PC-3 (cell line): ENCODE measurements around the gene C6orf136. TPM values are rescaled to one million over a fixed set of nuclear protein-coding genes. Genes with fewer than 3 reads are reported as not detected.

Experiments
- ATAC-seq: fragments of 200-7000 bp; cut with Tn5 transposase; 2 replicates; pipeline ENCODE4 v1.9.1; 2020; ENCODE audit warnings: mild to moderate bottlenecking, moderate library complexity
- BruUV-seq: library from RNA; stranded (reverse); fragments of 400-500 nt; replicated peaks from 2 replicates; lab custom pipeline; 2021; lab: Mats Ljungman, UMichigan
- CTCF ChIA-PET: fragments of 300-600 bp; sonication (Branson Sonifier 250); formaldehyde crosslinking; loops from one replicate; lab custom pipeline; 2022; ENCODE audit warnings: antibody characterized with exemption; lab: Charles Lee
- POLR2A ChIA-PET: fragments of 300-600 bp; sonication (Branson Sonifier 250); formaldehyde crosslinking; loops from one replicate; lab custom pipeline; 2022; ENCODE audit warnings: antibody characterized with exemption; ENCODE audit not compliant: unreplicated experiment; lab: Charles Lee
- DNase-seq: peaks from one replicate; pipeline ENCODE4 v3.0.0-alpha.2; 2015
- H2AFZ ChIP-seq: fragments of 300-600 bp; sonication (generic); 2 replicates; pipeline ENCODE4 v1.6.0; 2016; ENCODE audit warnings: antibody characterized with exemption, low read length
- H3F3A ChIP-seq: fragments of 300-600 bp; sonication (generic); one replicate; pipeline ENCODE4 v1.6.0; 2017; ENCODE audit warnings: antibody characterized with exemption, low read length, control low read depth, mild to moderate bottlenecking; ENCODE audit not compliant: unreplicated experiment
- H3K27ac ChIP-seq: fragments of 300-600 bp; sonication (generic); 2 replicates; pipeline ENCODE4 v1.5.1; 2016; ENCODE audit warnings: mild to moderate bottlenecking, low read length
- H3K27me3 ChIP-seq: fragments of 300-600 bp; sonication (generic); 2 replicates; pipeline ENCODE4 v1.6.1; 2016; ENCODE audit warnings: low read length, mixed read lengths
- H3K36me3 ChIP-seq: fragments of 300-600 bp; sonication (generic); 2 replicates; pipeline ENCODE4 v1.6.1; 2016; ENCODE audit warnings: low read depth, mixed run types, low read length, mixed read lengths
- H3K4me1 ChIP-seq: fragments of 300-600 bp; sonication (generic); 2 replicates; pipeline ENCODE4 v1.5.1; 2016; ENCODE audit warnings: low read length; ENCODE audit not compliant: insufficient read depth
- H3K4me2 ChIP-seq: fragments of 300-600 bp; sonication (generic); 2 replicates; pipeline ENCODE4 v1.6.0; 2016; ENCODE audit warnings: low read length
- H3K4me3 ChIP-seq: fragments of 300-600 bp; sonication (generic); 2 replicates; pipeline ENCODE4 v1.5.1; 2016; ENCODE audit warnings: mild to moderate bottlenecking, low read length, mixed read lengths
- H3K79me2 ChIP-seq: fragments of 300-600 bp; sonication (generic); 2 replicates; pipeline ENCODE4 v1.6.1; 2017; ENCODE audit warnings: low read length, mixed read lengths
- H3K9ac ChIP-seq: fragments of 300-600 bp; sonication (generic); 2 replicates; pipeline ENCODE4 v1.6.0; 2016; ENCODE audit warnings: mild to moderate bottlenecking, low read length
- H3K9me2 ChIP-seq: fragments of 300-600 bp; sonication (generic); replicated peaks from 2 replicates; pipeline ENCODE4 v1.6.1; 2016; ENCODE audit warnings: mixed run types, low read length, mixed read lengths
- H3K9me3 ChIP-seq: fragments of 300-600 bp; sonication (generic); 2 replicates; pipeline ENCODE4 v1.6.1; 2016; ENCODE audit warnings: low read length, mixed read lengths
- H4K20me1 ChIP-seq: fragments of 300-600 bp; sonication (generic); 2 replicates; pipeline ENCODE4 v1.6.1; 2016; ENCODE audit warnings: low read length, mixed read lengths
- CTCF ChIP-seq: fragments of 300-600 bp; sonication (generic); conservative IDR thresholded peaks from 2 replicates; pipeline ENCODE4 v1.5.1; 2017; ENCODE audit warnings: antibody characterized with exemption, low read depth, mild to moderate bottlenecking, low read length
- EZH2 ChIP-seq: fragments of 300-600 bp; sonication (generic); IDR thresholded peaks from one replicate; pipeline ENCODE4 v1.6.1; 2017; ENCODE audit warnings: antibody characterized with exemption, mild to moderate bottlenecking, low read length; ENCODE audit not compliant: unreplicated experiment
- EZH2phosphoT487 ChIP-seq: fragments of 300-600 bp; sonication (generic); IDR thresholded peaks from 2 replicates; pipeline ENCODE4 v1.6.1; 2018; ENCODE audit warnings: mild to moderate bottlenecking, antibody characterized with exemption, low read length, borderline replicate concordance
- intact Hi-C: fragments of 100-400 bp; cut with micrococcal nuclease; formaldehyde crosslinking; loops from 2 replicates; pipeline ENCODE4 v1.9.0; 2023
- total RNA-seq: library from RNA; depleted of rRNA; stranded (reverse); fragments of >200 nt; gene quantifications from 2 replicates; pipeline ENCODE4 v1.2.3, GENCODE V29; 2014

Gene C6orf136
- total RNA-seq, 1 experiment from 2014 or later: 18.7 TPM

- peak within 1 kb of the TSS; percentile 74 for H3K9ac ChIP-seq
- ChIA-PET POLR2A (interaction anchor here (0.6 to 1.0 kb wide), 3 partner anchors 26 to 53 kb away, joined by 5 to 16 read pairs (median 6); partner anchors contain the start of genes FLOT1 and MDC1), CTCF (interaction anchor here (1.0 kb wide), 1 partner anchor 27 kb away, joined by 3 read pairs; the partner anchor contains the start of gene MDC1)
- H3K9me3 ChIP-seq: no peaks in the 10 kb centered on the region
- peak; percentile 88 for DNase-seq
- peak within 1 kb of the TSS; percentile 47 for H3K27ac ChIP-seq
- H3K9me2 ChIP-seq: no peaks in the 10 kb centered on the region
- no peaks in the 10 kb centered on the region for H3K36me3 ChIP-seq
- no TSS peak for BruUV-seq
- H3K4me3 ChIP-seq: peak within 1 kb of the TSS; percentile 81
- peak within 1 kb of the TSS; percentile 91 for H2AFZ ChIP-seq
- H4K20me1 ChIP-seq: no peaks in the 10 kb centered on the region
- TF ChIP-seq CTCF (no peak), EZH2phosphoT487 (no peak), EZH2 (no peak)
- peak; percentile 39 for ATAC-seq
- H3K27me3 ChIP-seq: no peaks in the 10 kb centered on the region
- intact Hi-C loops: no loop called here
- H3K4me1 ChIP-seq: peaks cover 47% of the 10 kb centered on the region
- peak within 1 kb of the TSS; percentile 90 for H3K4me2 ChIP-seq
- H3F3A ChIP-seq: no peaks in the 10 kb centered on the region
- H3K79me2 ChIP-seq: peaks cover 41% of the 10 kb centered on the region
Observed at GRCh38 chr6:30690403-30691207, 43.7 kb downstream of the C6orf136 start, which contains the start of gene NRM. NRM (minus strand) TSS chr6:30690984; CDS start chr6:30690974, 10 bp downstream.

GRCh38 chr6:30691208-30691847, 44.4 kb downstream of the C6orf136 start:
- H3K79me2 ChIP-seq: peaks cover 33% of the 10 kb centered on the region
- TF ChIP-seq EZH2: no peak
- no peak for TF ChIP-seq CTCF
- TF ChIP-seq EZH2phosphoT487: no peak
- H3K27ac ChIP-seq: peak overlapping the region; percentile 29; the same call in 1 of the 2 replicates
- H3K9me2 ChIP-seq: no peaks in the 10 kb centered on the region
- peak overlapping the region; percentile 81 for H3K4me3 ChIP-seq
- H3K9me3 ChIP-seq: no peaks in the 10 kb centered on the region
- no peaks in the 10 kb centered on the region for H3F3A ChIP-seq
- H3K27me3 ChIP-seq: no peaks in the 10 kb centered on the region
- H3K4me1 ChIP-seq: peaks cover 42% of the 10 kb centered on the region
- no peaks in the 10 kb centered on the region for H4K20me1 ChIP-seq
- intact Hi-C loops: no loop called here
- POLR2A ChIA-PET: interaction anchor here (0.6 to 1.0 kb wide), 2 partner anchors 26 to 37 kb away, joined by 6 to 9 read pairs; partner anchors contain the start of gene MDC1
- no TSS peak for BruUV-seq
- H2AFZ ChIP-seq: peak overlapping the region; percentile 91
- peak overlapping the region; percentile 74 for H3K9ac ChIP-seq
- no peak for DNase-seq
- ATAC-seq: no peak
- CTCF ChIA-PET: interaction anchor here (0.5 to 1.0 kb wide), 2 partner anchors 26 to 131 kb away, joined by 3 to 7 read pairs; partner anchors contain the start of gene MDC1
- no peaks in the 10 kb centered on the region for H3K36me3 ChIP-seq
- peak overlapping the region; percentile 90 for H3K4me2 ChIP-seq
